HG03103 (cell line): Measurements from ENCODE around the gene PTPRK.

Experiments
- ATAC-seq: cut with Tn5 transposase; IDR thresholded peaks from one replicate; pipeline ENCODE4 v1.9.1; 2021; ENCODE audit warnings: low read depth; ENCODE audit not compliant: unreplicated experiment

Gene PTPRK

GRCh38 chr6:128111096-128111495 lies 409.3 kb downstream of the PTPRK start:
- no peak for ATAC-seq

GRCh38 chr6:128107682-128108081 lies 412.7 kb downstream of the PTPRK start:
- no peak for ATAC-seq

- ATAC-seq, result no peak
Measured at GRCh38 chr6:128099571-128100197, 420.7 kb downstream of the PTPRK start.

- no peak for ATAC-seq
Measured at GRCh38 chr6:128098000-128098581, 422.3 kb downstream of the PTPRK start.

GRCh38 chr6:128097009-128097408 lies 423.4 kb downstream of the PTPRK start:
- no peak for ATAC-seq

- ATAC-seq, result no peak
Measured at GRCh38 chr6:128095362-128095761, 425.0 kb downstream of the PTPRK start.

- ATAC-seq, result no peak
Measured at GRCh38 chr6:128079021-128079420, 441.4 kb downstream of the PTPRK start.

GRCh38 chr6:128078276-128078675 lies 442.1 kb downstream of the PTPRK start:
- ATAC-seq, result peak; percentile 81

GRCh38 chr6:128076843-128077242 lies 443.6 kb downstream of the PTPRK start:
- no peak for ATAC-seq

- no peak for ATAC-seq
Measured at GRCh38 chr6:128074567-128074966, 445.8 kb downstream of the PTPRK start.

GRCh38 chr6:128073389-128073788 lies 447.0 kb downstream of the PTPRK start:
- ATAC-seq, result no peak

GRCh38 chr6:128071212-128071611 lies 449.2 kb downstream of the PTPRK start:
- peak; percentile 47 for ATAC-seq

- ATAC-seq, result no peak
Measured at GRCh38 chr6:128070406-128070805, 450.0 kb downstream of the PTPRK start.

GRCh38 chr6:128069188-128069587 lies 451.2 kb downstream of the PTPRK start:
- no peak for ATAC-seq

- ATAC-seq, result no peak
Measured at GRCh38 chr6:128068119-128068479, 452.3 kb downstream of the PTPRK start.

- no peak for ATAC-seq
Measured at GRCh38 chr6:128067446-128068118, 452.8 kb downstream of the PTPRK start.

- no peak for ATAC-seq
Measured at GRCh38 chr6:128065072-128065471, 455.3 kb downstream of the PTPRK start.

GRCh38 chr6:128064540-128064895 lies 455.9 kb downstream of the PTPRK start:
- ATAC-seq, result no peak

- no peak for ATAC-seq
Measured at GRCh38 chr6:128063850-128064539, 456.4 kb downstream of the PTPRK start.

- ATAC-seq, result no peak
Measured at GRCh38 chr6:128062882-128063603, 457.4 kb downstream of the PTPRK start.

- no peak for ATAC-seq
Measured at GRCh38 chr6:128057946-128058345, 462.5 kb downstream of the PTPRK start.
